GM19463 (cell line): ENCODE results near the gene KRTAP2-4.
"Not testable (repeated sequence)": the region's sequence is repeated elsewhere in the genome, so short reads cannot be mapped to it uniquely, and the experiment has no call there.

ENCODE experiments used
- ATAC-seq: cut with Tn5 transposase; IDR thresholded peaks from one replicate; pipeline ENCODE4 v1.9.1; 2021; ENCODE audit warnings: mild to moderate bottlenecking, moderate library complexity; ENCODE audit not compliant: unreplicated experiment

Gene KRTAP2-4

DNA sequence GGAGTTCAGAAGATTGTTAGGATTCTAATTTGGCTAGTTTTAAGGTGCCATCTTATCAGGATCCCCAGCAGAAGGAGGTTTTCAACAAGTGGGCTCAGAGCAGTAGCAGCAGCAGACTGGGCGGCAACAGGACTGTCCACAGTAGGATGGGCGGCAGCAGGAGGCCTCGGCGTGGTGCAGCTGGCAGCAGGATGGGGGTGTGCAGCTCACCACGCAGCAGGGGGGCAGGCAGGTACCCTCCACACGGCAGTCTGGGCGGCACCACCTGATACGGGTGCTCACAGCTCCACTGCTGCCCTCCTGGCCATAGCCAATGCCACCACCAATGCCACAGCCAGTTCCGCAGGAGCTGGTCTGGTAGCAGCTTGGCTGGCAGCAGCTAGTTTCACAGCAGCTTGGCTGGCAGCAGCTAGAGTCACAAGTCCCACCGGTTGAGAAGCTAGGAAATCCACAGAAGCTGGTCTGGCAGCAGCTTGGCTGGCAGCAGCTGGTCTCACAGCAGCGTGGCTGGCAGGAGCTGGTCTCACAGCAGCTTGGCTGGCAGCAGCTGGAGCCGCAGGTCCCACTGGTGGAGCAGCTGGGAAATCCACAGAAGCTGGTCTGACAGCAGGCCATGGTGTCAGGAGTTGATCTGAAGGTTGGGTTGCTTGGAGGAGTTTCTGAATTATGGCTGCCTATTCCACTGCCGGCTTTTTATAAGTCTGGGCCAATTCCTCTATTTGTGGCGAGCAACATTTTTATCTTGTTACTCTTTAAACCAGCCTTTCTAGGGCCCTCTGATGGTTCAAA is 24.7 kb downstream of the KRTAP2-4 start, which contains the start of gene KRTAP1-1:
KRTAP1-1 (minus strand) TSS at position 668 of the 789 bp plus-strand sequence; CDS start at position 615, 53 bp downstream.
- ATAC-seq = not testable (repeated sequence)

DNA sequence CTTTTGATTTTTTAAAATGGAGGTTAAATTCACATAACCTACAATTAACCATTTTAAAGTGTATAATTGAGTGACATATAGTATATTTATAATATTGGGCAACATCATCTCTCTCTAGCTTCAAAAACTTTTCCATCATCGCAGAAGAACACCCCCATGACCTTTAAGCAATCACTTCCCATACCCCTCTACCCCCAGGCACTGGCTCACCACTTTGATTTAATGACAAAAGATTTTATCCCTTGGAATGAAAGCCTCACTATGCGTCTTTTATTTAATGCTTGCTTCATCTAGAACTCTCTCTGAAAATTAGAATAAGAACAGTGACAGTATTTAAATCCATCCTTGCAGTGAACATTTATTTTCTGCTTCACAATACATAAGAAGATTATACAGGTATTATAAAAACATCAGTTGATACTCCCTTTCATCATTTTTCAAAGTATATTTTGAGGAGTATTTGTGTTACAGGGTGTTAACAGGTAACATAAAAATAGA is 27.8 kb downstream of the KRTAP2-4 start:
- no peak for ATAC-seq

DNA sequence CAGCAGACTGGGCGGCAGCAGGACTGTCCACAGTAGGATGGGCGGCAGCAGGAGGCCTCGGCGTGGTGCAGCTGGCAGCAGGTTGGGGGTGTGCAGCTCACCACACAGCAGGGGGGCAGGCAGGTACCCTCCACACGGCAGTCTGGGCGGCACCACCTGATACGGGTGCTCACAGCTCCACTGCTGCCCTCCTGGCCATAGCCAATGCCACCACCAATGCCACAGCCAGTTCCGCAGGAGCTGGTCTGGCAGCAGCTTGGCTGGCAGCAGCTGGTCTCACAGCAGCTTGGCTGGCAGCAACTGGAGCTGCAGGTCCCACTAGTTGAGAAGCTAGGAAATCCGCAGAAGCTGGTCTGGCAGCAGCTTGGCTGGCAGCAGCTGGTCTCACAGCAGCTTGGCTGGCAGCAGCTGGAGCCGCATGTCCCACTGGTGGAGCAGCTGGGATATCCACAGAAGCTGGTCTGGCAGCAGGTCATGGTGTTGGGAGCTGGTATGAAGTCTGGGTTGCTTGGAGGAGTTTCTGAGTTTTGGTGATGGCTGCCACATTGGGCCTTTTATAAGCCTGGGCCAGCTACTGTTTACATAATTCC is 31.2 kb downstream of the KRTAP2-4 start, which contains the start of gene KRTAP1-3:
KRTAP1-3 (minus strand) TSS at position 529 of the 590 bp plus-strand sequence; CDS start at position 476, 53 bp downstream.
- not testable (repeated sequence) for ATAC-seq

DNA sequence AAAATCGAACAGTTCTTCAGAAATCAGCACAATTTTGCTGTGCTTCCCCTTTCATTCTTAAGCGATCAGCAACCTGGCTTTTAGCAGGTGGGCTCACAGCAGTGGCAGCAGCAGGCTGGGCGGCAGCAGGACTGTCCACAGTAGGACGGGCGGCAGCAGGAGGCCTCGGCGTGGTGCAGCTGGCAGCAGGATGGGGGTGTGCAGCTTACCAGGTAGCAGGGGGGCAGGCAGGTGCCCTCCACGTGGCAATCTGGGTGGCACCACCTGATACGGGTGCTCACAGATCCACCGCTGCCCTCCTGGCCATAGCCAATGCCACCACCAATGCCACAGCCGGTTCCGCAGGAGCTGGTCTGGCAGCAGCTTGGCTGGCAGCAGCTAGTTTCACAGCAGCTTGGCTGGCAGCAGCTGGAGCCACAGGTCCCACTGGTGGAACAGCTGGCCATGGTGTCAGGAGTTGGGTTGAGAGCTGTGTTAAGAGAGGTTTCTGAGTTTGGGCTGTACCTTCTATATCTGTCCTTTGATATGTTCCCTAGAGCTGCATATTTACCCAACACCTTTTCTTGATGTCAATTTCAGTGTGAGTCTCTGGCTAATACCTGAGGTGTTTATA is 35.9 kb downstream of the KRTAP2-4 start, which contains the start of gene KRTAP1-4:
KRTAP1-4 (minus strand) TSS at position 563 of the 613 bp plus-strand sequence; CDS start at position 446, 117 bp downstream.
- no peak for ATAC-seq

DNA sequence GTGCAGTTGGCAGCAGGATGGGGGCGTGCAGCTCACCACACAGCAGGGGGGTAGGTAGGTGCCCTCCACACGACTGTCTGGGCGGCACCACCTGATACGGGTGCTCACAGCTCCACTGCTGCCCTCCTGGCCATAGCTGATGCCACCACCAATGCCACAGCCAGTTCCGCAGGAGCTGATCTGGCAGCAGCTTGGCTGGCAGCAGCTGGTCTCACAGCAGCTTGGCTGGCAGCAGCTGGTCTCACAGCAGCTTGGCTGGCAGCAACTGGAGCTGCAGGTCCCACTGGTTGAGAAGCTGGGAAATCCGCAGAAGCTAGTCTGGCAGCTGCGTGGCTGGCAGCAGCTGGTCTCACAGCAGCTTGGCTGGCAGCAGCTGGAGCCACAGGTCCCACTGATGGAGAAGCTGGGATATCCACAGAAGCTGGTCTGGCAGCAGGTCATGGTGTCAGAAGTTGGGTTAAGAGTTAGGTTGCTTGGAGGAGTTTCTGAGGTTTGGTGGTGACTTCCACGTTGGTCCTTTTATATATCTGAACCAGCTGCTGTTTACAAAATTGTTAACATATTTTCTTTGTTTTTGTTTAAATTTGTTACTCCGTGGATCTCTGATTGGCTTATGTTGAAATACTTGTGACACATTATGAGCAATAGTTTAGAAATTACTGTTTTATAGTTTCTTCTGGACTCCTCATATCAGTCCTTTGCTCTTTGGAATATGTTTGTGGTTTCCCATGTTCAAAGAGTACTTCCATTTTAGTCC is 38.8 kb downstream of the KRTAP2-4 start, which contains the start of gene KRTAP1-5:
KRTAP1-5 (minus strand) TSS at position 494 of the 757 bp plus-strand sequence; CDS start at position 441, 53 bp downstream.
- ATAC-seq = no peak

DNA sequence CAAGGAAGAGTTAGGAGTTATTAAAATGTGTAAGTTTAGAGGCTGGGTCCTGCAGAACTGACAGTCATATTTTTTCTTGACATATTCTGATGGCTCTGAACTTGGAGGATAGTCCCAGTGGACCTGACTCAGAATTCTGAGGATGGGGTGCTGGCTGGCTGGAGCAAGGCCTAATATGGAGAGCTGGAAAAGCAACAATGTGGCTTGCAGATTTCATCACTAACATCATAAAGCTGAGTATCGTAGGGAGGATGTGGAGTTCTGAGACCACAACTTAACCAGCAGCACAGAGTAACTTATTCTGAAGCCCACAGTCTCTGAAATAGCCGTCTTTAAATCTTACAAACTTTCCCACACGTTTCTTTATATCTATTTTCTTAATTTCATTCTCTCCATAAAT is 41.0 kb downstream of the KRTAP2-4 start:
- no peak for ATAC-seq

DNA sequence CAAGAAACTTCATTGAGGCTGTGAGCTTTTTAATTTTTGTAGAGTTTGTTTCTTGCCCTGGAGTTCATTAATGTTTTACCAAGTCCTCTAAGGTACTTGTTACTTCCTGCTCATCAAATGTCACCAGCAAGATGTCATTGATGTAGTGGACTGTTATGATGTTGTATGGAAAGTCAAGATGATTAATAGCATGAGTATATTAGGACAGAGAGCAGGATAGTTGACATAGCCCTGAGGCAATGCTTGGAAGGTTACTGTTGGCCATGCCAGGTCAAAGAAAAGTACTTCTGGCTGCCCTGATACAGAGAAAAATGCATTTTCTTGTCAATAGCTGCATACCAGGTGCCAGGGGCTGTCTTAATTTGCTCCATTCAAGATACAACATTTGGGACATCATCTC is 45.3 kb downstream of the KRTAP2-4 start:
- no peak for ATAC-seq

DNA sequence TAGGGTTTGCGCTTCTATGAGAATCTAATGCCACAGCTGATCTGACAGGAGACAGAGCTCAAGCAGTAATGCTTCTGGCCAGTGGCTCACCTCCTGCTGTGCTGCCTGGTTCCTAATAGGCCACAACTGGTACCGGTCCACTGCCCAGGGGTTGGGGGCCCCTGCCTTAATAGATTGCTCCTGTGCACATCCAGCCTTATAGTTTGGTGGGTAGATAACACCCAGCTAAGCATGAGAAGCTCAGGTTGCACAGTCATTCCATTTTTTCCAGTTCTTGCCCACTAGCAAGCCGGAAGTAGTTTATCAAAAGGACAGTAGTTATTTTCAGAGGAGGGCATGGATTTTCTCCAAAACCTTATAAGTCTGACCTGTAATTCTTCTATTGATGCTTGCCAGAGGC is 46.3 kb downstream of the KRTAP2-4 start:
- no peak for ATAC-seq

DNA sequence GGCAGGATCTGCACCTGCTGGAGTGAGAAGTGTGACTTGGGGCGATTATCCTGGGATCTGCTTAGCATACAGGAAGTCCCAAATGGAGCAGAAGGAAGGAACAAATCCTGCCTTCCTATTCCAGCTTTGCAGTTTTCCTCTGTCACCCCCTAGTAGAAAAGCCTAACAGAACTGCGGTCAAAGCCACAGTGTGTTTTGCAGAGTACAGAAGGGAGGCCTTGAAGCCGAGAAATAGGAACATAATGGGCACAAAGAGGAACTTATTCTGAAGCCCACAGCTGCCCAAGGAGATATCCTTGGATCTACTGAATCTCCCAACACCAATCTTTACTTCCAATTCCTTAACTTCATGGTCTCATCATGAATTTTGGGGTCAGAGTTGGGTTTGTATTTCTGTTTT is 47.1 kb downstream of the KRTAP2-4 start:
- no peak for ATAC-seq

DNA sequence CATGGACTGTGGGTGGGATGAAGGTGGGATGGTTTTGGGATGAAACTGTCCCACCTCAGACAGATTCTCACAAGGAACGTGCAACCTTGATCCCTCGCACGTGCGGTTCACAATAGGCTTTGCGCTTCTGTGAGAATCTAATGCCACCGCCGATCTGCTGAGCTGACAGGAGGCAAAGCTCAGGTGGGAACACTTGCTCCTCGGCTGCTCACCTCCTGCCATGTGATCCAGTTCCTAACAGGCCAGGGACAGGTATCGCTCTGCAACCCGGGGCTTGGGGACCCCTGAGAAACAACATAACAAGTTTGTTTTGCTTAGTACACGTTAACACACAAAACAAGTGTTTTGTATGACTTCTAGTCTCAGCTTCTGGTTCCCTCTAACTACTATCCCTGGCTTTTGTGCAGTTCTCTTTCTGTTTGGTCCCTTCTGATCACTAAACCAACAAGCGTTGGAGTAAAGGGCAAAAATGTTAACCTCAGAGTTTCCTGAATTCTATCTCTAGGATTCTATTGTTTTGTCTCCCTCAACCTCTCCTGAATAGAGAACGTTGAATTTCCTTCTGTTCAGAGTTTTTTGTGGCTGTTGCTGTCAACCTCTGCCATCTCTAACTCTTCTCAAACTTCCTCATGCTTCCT is 49.0 kb downstream of the KRTAP2-4 start:
- ATAC-seq = no peak

DNA sequence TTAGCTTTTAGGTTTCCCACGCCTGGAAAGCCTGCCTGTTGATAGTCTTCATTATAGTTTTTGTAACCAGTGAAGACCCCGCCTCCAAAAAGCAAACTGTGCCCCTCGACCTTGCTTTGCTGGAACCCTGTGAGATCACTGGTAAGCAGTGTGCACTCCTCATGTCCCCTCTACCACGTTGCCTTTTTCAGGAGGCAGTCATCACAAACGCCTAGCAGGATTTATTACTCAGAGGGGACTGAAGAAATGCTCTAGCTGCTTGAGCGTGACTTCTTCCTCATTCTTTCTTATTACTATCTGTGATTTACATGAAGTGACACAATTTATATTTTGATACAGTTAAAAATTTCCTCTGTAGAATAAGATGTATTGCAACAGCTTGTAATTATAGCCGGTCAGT is 50.2 kb downstream of the KRTAP2-4 start:
- no peak for ATAC-seq
